ENCODE measurements around the gene CYP27C1.

CYP27C1 gene

DNA sequence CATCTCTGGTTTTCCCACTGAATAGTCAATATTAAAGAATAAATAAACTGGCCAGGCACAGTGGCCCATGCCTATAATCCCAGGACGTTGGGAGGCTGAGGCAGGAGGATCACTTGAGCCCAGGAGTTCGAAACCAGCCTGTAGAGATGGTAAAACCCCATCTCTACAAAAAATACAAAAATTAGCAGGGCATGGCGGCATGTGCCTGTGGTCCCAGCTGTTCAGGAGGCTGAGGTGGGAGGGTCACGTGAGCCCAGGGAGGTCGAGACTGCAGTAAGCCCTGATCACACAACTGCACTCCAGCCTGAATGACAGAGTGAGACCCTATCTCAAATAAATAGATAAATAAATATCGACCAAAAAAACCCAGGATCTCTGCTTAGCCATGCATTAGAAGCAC is 63.0 kb downstream of the CYP27C1 start:
- no peak overlapping the region for H3K4me3 ChIP-seq (ENCODE audit: low read depth, low read length)
- TF ChIP-seq, protein P1, sequence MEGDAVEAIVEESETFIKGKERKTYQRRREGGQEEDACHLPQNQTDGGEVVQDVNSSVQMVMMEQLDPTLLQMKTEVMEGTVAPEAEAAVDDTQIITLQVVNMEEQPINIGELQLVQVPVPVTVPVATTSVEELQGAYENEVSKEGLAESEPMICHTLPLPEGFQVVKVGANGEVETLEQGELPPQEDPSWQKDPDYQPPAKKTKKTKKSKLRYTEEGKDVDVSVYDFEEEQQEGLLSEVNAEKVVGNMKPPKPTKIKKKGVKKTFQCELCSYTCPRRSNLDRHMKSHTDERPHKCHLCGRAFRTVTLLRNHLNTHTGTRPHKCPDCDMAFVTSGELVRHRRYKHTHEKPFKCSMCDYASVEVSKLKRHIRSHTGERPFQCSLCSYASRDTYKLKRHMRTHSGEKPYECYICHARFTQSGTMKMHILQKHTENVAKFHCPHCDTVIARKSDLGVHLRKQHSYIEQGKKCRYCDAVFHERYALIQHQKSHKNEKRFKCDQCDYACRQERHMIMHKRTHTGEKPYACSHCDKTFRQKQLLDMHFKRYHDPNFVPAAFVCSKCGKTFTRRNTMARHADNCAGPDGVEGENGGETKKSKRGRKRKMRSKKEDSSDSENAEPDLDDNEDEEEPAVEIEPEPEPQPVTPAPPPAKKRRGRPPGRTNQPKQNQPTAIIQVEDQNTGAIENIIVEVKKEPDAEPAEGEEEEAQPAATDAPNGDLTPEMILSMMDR (IDR thresholded peaks at IDR 0.05): no peak
- no peaks in the 10 kb centered on the region for H3K27me3 ChIP-seq (ENCODE audit: control insufficient read depth, insufficient read depth, low read length)
- no peak overlapping the region for H3K9ac ChIP-seq
- no peaks in the 10 kb centered on the region for H3K36me3 ChIP-seq (ENCODE audit: control insufficient read depth, insufficient read depth, low read length)
- H2AFZ ChIP-seq: no peak overlapping the region
- H3K4me2 ChIP-seq (ENCODE audit: low read length): no peak overlapping the region
- no peaks in the 10 kb centered on the region for H3K9me3 ChIP-seq (ENCODE audit: control insufficient read depth, low read length)
- no peak overlapping the region for H3K27ac ChIP-seq
- no peaks in the 10 kb centered on the region for H3K4me1 ChIP-seq
- no peaks in the 10 kb centered on the region for H3K79me2 ChIP-seq

DNA sequence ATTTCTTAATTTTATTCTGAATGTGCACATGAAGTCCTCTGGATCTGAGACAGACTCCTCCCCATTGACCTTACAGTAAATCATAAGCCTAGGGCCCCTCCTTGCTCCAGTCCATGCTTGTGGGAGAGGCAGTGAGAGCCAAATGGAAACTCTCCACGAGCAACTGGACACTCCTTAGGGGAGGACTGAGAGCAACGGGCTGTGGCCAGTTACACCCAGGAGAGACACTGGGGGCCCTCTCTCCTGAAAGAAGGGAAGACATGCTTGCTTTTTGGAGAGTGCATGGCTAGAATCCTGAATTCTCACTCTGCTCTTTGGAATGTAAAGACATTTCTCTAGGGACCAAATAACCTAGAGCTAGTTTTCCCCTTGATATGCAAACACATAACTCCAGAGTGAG is 64.2 kb downstream of the CYP27C1 start:
- Histone ChIP-seq H2AFZ (no peak overlapping the region), H3K4me2 (ENCODE audit: low read length) (no peak overlapping the region), H3K79me2 (no peaks in the 10 kb centered on the region), H3K27me3 (ENCODE audit: control insufficient read depth, insufficient read depth, low read length) (no peaks in the 10 kb centered on the region), H3K4me3 (ENCODE audit: low read depth, low read length) (no peak overlapping the region), H3K27ac (no peak overlapping the region), H3K9ac (no peak overlapping the region), H3K4me1 (no peaks in the 10 kb centered on the region), H3K9me3 (ENCODE audit: control insufficient read depth, low read length) (no peaks in the 10 kb centered on the region), H3K36me3 (ENCODE audit: control insufficient read depth, insufficient read depth, low read length) (no peaks in the 10 kb centered on the region)
- TF ChIP-seq, protein P1 (IDR thresholded peaks at IDR 0.05): no peak

GRCh38 chr2:127155028-127155581 is 65.0 kb downstream of the CYP27C1 start:
- Histone ChIP-seq H3K79me2 (no peaks in the 10 kb centered on the region), H3K9me3 (ENCODE audit: control insufficient read depth, low read length) (no peaks in the 10 kb centered on the region), H2AFZ (no peak overlapping the region), H3K27me3 (ENCODE audit: control insufficient read depth, insufficient read depth, low read length) (no peaks in the 10 kb centered on the region), H3K4me3 (ENCODE audit: low read depth, low read length) (no peak overlapping the region), H3K4me1 (no peaks in the 10 kb centered on the region), H3K36me3 (ENCODE audit: control insufficient read depth, insufficient read depth, low read length) (no peaks in the 10 kb centered on the region), H3K9ac (no peak overlapping the region), H3K4me2 (ENCODE audit: low read length) (no peak overlapping the region), H3K27ac (no peak overlapping the region)
- TF ChIP-seq, protein P1 (IDR thresholded peaks at IDR 0.05): no peak

DNA sequence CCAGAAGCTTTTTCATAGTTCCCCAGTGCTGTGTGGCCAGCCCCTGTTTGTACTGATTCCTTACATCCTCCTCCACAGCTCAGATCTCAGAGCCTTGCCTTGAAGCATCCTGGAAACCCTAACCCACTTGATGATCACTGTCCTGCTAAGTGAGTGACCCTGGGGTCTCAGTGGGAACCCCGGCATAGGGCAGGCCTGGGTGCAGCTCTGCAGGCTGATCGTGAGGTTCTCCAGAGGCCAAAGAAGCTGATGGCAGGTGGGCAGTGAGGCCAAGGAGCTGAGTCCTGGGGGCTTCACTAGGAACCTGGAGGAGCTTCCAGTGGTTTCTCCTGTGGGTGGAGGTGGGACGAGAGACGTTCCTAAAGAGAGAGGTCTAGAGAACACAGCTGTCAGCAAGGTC is 65.7 kb downstream of the CYP27C1 start:
- TF ChIP-seq, protein P1 (IDR thresholded peaks at IDR 0.05): no peak
- H3K9ac ChIP-seq: no peak overlapping the region

GRCh38 chr2:127153691-127154158 is 66.4 kb downstream of the CYP27C1 start:
- Histone ChIP-seq H3K36me3 (ENCODE audit: control insufficient read depth, insufficient read depth, low read length) (no peaks in the 10 kb centered on the region), H3K4me3 (ENCODE audit: low read depth, low read length) (no peak overlapping the region), H3K9ac (no peak overlapping the region), H3K27ac (no peak overlapping the region), H3K79me2 (no peaks in the 10 kb centered on the region), H2AFZ (no peak overlapping the region), H3K4me2 (ENCODE audit: low read length) (no peak overlapping the region), H3K27me3 (ENCODE audit: control insufficient read depth, insufficient read depth, low read length) (no peaks in the 10 kb centered on the region), H3K4me1 (no peaks in the 10 kb centered on the region), H3K9me3 (ENCODE audit: control insufficient read depth, low read length) (no peaks in the 10 kb centered on the region)
- TF ChIP-seq, protein P1 (IDR thresholded peaks at IDR 0.05): no peak

More for the DNA sequence above, 65.7 kb downstream of the CYP27C1 start:
- no peak overlapping the region for H3K4me3 ChIP-seq (ENCODE audit: low read depth, low read length)
- H3K9me3 ChIP-seq (ENCODE audit: control insufficient read depth, low read length): no peaks in the 10 kb centered on the region
- H3K36me3 ChIP-seq (ENCODE audit: control insufficient read depth, insufficient read depth, low read length): no peaks in the 10 kb centered on the region
- no peaks in the 10 kb centered on the region for H3K4me1 ChIP-seq
- H3K27ac ChIP-seq: no peak overlapping the region
- H2AFZ ChIP-seq: no peak overlapping the region
- H3K27me3 ChIP-seq (ENCODE audit: control insufficient read depth, insufficient read depth, low read length): no peaks in the 10 kb centered on the region
- H3K4me2 ChIP-seq (ENCODE audit: low read length): no peak overlapping the region
- no peaks in the 10 kb centered on the region for H3K79me2 ChIP-seq
